HepG2 (cell line): ENCODE results near the gene MGAT4D. TPM values are rescaled to one million over a fixed set of nuclear protein-coding genes. Genes with fewer than 3 reads are reported as not detected.

Experiments used
- ARID3A ChIP-seq: IDR thresholded peaks from 2 replicates; pipeline ENCODE4 v1.6.1; 2012; ENCODE audit warnings: low read depth, low read length, improper control_type of control experiment
- E2F5 ChIP-seq: sonication (generic); formaldehyde crosslinking; conservative IDR thresholded peaks from 2 replicates; pipeline ENCODE4 v1.4.0; 2020; ENCODE audit warnings: missing genetic modification reagents
- MTA3 ChIP-seq: sonication (generic); formaldehyde crosslinking; IDR thresholded peaks from 2 replicates; pipeline ENCODE4 v1.4.0; 2020; ENCODE audit warnings: missing genetic modification reagents
- SNRNP70 ChIP-seq: fragments of 200-400 bp; formaldehyde crosslinking; IDR thresholded peaks from 2 replicates; pipeline ENCODE4 v1.6.1; 2017; ENCODE audit warnings: mild to moderate bottlenecking, low read depth, low read length, moderate library complexity
- TBX2 ChIP-seq: sonication (generic); formaldehyde crosslinking; IDR thresholded peaks from 2 replicates; pipeline ENCODE4 v1.5.0; 2020; ENCODE audit warnings: missing genetic modification reagents, mild to moderate bottlenecking, borderline replicate concordance
- ZBTB25 ChIP-seq: IDR thresholded peaks from 2 replicates; pipeline ENCODE4 v1.6.1; 2018; ENCODE audit warnings: missing genetic modification reagents
- ZHX2 ChIP-seq, 2 experiments: sonication (generic) in 1 of 2; formaldehyde crosslinking in 1 of 2; IDR thresholded peaks; 2 replicates each; pipeline versions ENCODE4 v1.6.1 to v1.9.0; 2014 to 2022; ENCODE audit warnings: antibody characterized with exemption in 1 of 2, borderline replicate concordance in 1 of 2, inconsistent platforms in 1 of 2, low read depth in 1 of 2, missing genetic modification reagents in 1 of 2
- ZNF142 ChIP-seq: sonication (generic); formaldehyde crosslinking; IDR thresholded peaks from 2 replicates; pipeline ENCODE4 v1.4.0; 2020; ENCODE audit warnings: missing genetic modification reagents
- ZNF343 ChIP-seq: sonication (generic); formaldehyde crosslinking; IDR thresholded peaks from 2 replicates; pipeline ENCODE4 v1.4.0; 2020; ENCODE audit warnings: mild to moderate bottlenecking, missing genetic modification reagents
- polyA plus RNA-seq, 8 experiments: library from polyadenylated mRNA; depleted of rRNA in 3 of 8; stranded (reverse) in 7 of 8; unstranded in 1 of 8; fragments of >200 nt; fragmentation: Illumina TruSeq in 4 of 8; extraction: Trizol in 4 of 8; gene quantifications; 2 replicates each; pipeline versions ENCODE4 v1.2.1 to v1.2.3, GENCODE V29; 2011 to 2016; ENCODE audit warnings: low read depth in 4 of 8, missing spikeins in 1 of 8, mixed read lengths in 1 of 8; ENCODE audit not compliant: insufficient read depth in 1 of 8
- total RNA-seq, 5 experiments: library from RNA; depleted of rRNA; stranded (reverse); fragments of >200 nt; fragmentation: Illumina TruSeq; extraction: Trizol; gene quantifications; 2 replicates each; pipeline ENCODE4 v1.2.3, GENCODE V29; 2016; ENCODE audit warnings: low read depth in 1 of 5

Gene MGAT4D
- total and polyA plus RNA-seq, 2 of the 13 experiments (the other 11 are each of a cell fraction or from before 2014, with no cell fraction given): not detected

- TF ChIP-seq ZNF142: peak; percentile 77; the same call in 1 of the 2 replicates
- TF ChIP-seq E2F5 (CRISPR knock-in tag): peak; percentile 45; the same call in 1 of the 2 replicates
- TF ChIP-seq MTA3 (CRISPR knock-in tag): no peak
- TF ChIP-seq SNRNP70: no peak
- no peak for TF ChIP-seq ZNF343
- 0 out of 2 replicates have a peak, but pooled peaks have one; percentile 31 for TF ChIP-seq ZBTB25 (CRISPR knock-in tag)
- TF ChIP-seq ZHX2 (IDR thresholded peaks at IDR 0.05; ENCODE audit: low read depth): no peak; the same call in 1 of the 2 replicates
- TF ChIP-seq ZHX2 (CRISPR knock-in tag; IDR thresholded peaks at IDR 0.05; ENCODE audit: borderline replicate concordance): peak; percentile 46; the same call in 1 of the 2 replicates
- no peak for TF ChIP-seq ARID3A
- TF ChIP-seq TBX2 (CRISPR knock-in tag): peak; percentile 46; the same call in 1 of the 2 replicates
Observed at GRCh38 chr4:140523857-140524742, 26.0 kb upstream of the MGAT4D start, which contains the start of gene ELMOD2 (continued).
